OCI-LY7 (cell line): Measurements from ENCODE around the gene GAS6. TPM values are rescaled to one million over a fixed set of nuclear protein-coding genes. Genes with fewer than 3 reads are reported as not detected.

ENCODE experiments used
- BruUV-seq: library from RNA; stranded (reverse); fragments of 400-500 nt; replicated peaks from 2 replicates; lab custom pipeline; 2021; lab: Mats Ljungman, UMichigan
- CTCF ChIA-PET: fragments of 300-600 bp; sonication (Branson Sonifier 250); formaldehyde crosslinking; loops from one replicate; lab custom pipeline; 2022; ENCODE audit warnings: antibody characterized with exemption; ENCODE audit not compliant: unreplicated experiment; lab: Charles Lee
- POLR2A ChIA-PET: fragments of 300-600 bp; sonication (Branson Sonifier 250); formaldehyde crosslinking; loops from one replicate; lab custom pipeline; 2022; ENCODE audit warnings: antibody characterized with exemption; lab: Charles Lee
- DNase-seq: peaks from one replicate; pipeline ENCODE4 v3.0.0-alpha.2; 2015; ENCODE audit warnings: low spot score
- H2AFZ ChIP-seq: fragments of 200-600 bp; sonication (generic), shearing (Covaris generic); 2 replicates; pipeline ENCODE4 v1.6.1; 2014; ENCODE audit warnings: mild to moderate bottlenecking, antibody characterized with exemption, low read length, moderate library complexity
- H3K27ac ChIP-seq: fragments of 200-600 bp; sonication (generic); 2 replicates; pipeline ENCODE4 v1.5.1; 2014; ENCODE audit warnings: mixed run types, low read depth, mild to moderate bottlenecking, moderate library complexity, low read length, inconsistent platforms; ENCODE audit not compliant: poor library complexity, severe bottlenecking
- H3K36me3 ChIP-seq: fragments of 200-600 bp; sonication (generic); 2 replicates; pipeline ENCODE4 v1.6.1; 2014; ENCODE audit warnings: mild to moderate bottlenecking, antibody characterized with exemption, low read length, moderate library complexity, mixed read lengths; ENCODE audit not compliant: insufficient read depth
- H3K4me1 ChIP-seq: fragments of 200-600 bp; sonication (generic); 2 replicates; pipeline ENCODE4 v1.5.1; 2014; ENCODE audit warnings: mild to moderate bottlenecking, low read length; ENCODE audit not compliant: insufficient read depth, poor library complexity, severe bottlenecking
- H3K4me2 ChIP-seq: fragments of 200-600 bp; sonication (generic); 2 replicates; pipeline ENCODE4 v1.6.1; 2014; ENCODE audit warnings: mild to moderate bottlenecking, low read length
- H3K4me3 ChIP-seq: fragments of 200-600 bp; sonication (generic); 2 replicates; pipeline ENCODE4 v1.5.1; 2014; ENCODE audit warnings: mild to moderate bottlenecking, low read depth, low read length; ENCODE audit not compliant: poor library complexity, severe bottlenecking
- H3K79me2 ChIP-seq: fragments of 200-600 bp; sonication (generic); 2 replicates; pipeline ENCODE4 v1.6.1; 2016; ENCODE audit warnings: low read depth, mild to moderate bottlenecking, low read length, moderate library complexity, mixed read lengths; ENCODE audit not compliant: insufficient read depth
- H3K9me2 ChIP-seq: fragments of 200-600 bp; sonication (generic); 2 replicates; pipeline ENCODE4 v1.6.1; 2016; ENCODE audit warnings: mild to moderate bottlenecking, low read length, mixed read lengths; ENCODE audit not compliant: insufficient read depth
- H3K9me3 ChIP-seq: fragments of 200-600 bp; sonication (generic); 2 replicates; pipeline ENCODE4 v1.6.1; 2014; ENCODE audit warnings: mild to moderate bottlenecking, mixed run types, low read length, mixed read lengths
- H4K20me1 ChIP-seq: fragments of 200-600 bp; sonication (generic); 2 replicates; pipeline ENCODE4 v1.6.1; 2014; ENCODE audit warnings: mild to moderate bottlenecking, antibody characterized with exemption, low read length, moderate library complexity, mixed read lengths; ENCODE audit not compliant: insufficient read depth
- CTCF ChIP-seq: fragments of 200-600 bp; sonication (generic); conservative IDR thresholded peaks from 2 replicates; pipeline ENCODE4 v1.5.1; 2014; ENCODE audit warnings: mild to moderate bottlenecking, antibody characterized with exemption, low read length, moderate library complexity, mixed read lengths
- EZH2phosphoT487 ChIP-seq: fragments of 200-600 bp; sonication (generic); IDR thresholded peaks from 2 replicates; pipeline ENCODE4 v1.6.1; 2018; ENCODE audit warnings: low read depth, borderline replicate concordance, mild to moderate bottlenecking, mixed run types, antibody characterized with exemption, low read length, moderate library complexity, mixed read lengths
- intact Hi-C: fragments of 100-400 bp; cut with micrococcal nuclease; formaldehyde crosslinking; loops from one replicate; pipeline ENCODE4 v1.10.0; 2022; ENCODE audit not compliant: unreplicated experiment
- total RNA-seq, 2 experiments: library from RNA; depleted of rRNA in 1 of 2; stranded (reverse); fragments of >200 nt in 1 of 2; shearing (Covaris generic) in 1 of 2; gene quantifications; 2 replicates each; pipeline ENCODE4 v1.2.3, GENCODE V29; 2014 to 2022

GAS6 gene
- total RNA-seq, 2 experiments from 2014 or later: not detected

- Histone ChIP-seq H3K4me1 (no peaks in the 10 kb centered on the region), H3K4me2 (no peak overlapping the region), H3K4me3 (no peak overlapping the region), H3K79me2 (no peaks in the 10 kb centered on the region), H3K27ac (no peak overlapping the region), H4K20me1 (no peaks in the 10 kb centered on the region), H3K9me3 (no peaks in the 10 kb centered on the region), H2AFZ (no peak overlapping the region), H3K9me2 (no peaks in the 10 kb centered on the region), H3K36me3 (no peaks in the 10 kb centered on the region)
- no TSS peak for BruUV-seq
- DNase-seq: no peak
- ChIA-PET POLR2A (no interaction called here), CTCF (no interaction called here)
- no peak for TF ChIP-seq EZH2phosphoT487
- no peak for TF ChIP-seq CTCF
- intact Hi-C loops: no loop called here
Measured at GRCh38 chr13:113902986-113903775, 39.3 kb upstream of the GAS6 start.

DNA sequence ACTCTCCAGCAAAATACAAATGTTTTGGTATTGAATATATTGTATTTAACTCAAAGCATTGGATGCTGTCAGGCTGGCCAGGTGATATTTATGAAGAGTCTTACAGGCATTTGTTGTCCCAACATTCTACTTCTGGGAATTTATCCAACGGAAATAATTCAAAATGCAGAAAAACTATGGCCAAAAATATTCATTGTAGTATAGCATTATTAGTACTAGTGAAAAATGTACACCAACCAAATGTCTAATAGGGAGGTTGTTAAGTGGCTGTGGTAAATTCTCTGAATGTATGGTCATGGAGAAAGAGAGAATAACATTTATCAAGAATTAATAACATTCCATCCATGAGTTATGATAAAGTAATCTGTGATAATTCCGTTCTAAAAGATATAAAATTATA lies 38.6 kb upstream of the GAS6 start:
- Histone ChIP-seq H3K9me2 (no peaks in the 10 kb centered on the region), H3K79me2 (no peaks in the 10 kb centered on the region), H3K36me3 (no peaks in the 10 kb centered on the region), H4K20me1 (no peaks in the 10 kb centered on the region), H3K27ac (no peak overlapping the region), H2AFZ (no peak overlapping the region), H3K4me3 (no peak overlapping the region), H3K4me2 (no peak overlapping the region), H3K4me1 (no peaks in the 10 kb centered on the region), H3K9me3 (no peaks in the 10 kb centered on the region)
- BruUV-seq: no TSS peak
- intact Hi-C loops: no loop called here
- DNase-seq: no peak
- ChIA-PET CTCF (no interaction called here), POLR2A (no interaction called here)
- TF ChIP-seq EZH2phosphoT487 (no peak), CTCF (no peak)

DNA sequence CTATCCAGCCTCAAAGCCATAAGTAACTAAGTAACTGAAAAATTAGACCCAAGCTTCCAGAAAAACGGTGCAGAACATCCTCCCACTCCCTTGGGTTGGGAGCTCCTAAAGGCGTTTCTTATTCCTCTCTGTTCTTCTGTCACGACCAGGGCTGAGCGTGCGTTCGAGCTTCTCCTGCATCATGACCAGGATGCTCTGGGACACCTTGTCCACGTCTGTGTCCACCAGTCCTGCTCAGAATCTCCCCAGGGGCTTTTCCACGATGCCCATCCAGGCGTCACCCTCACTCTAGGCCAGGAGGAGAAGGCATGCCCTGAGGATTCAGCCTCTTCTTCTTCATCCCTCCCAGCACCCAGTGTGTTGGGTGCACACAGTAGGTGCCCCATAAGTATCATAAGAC lies 37.8 kb upstream of the GAS6 start:
- H3K4me2 ChIP-seq: no peak overlapping the region
- no peak for DNase-seq
- intact Hi-C loops: no loop called here
- H3K4me1 ChIP-seq: no peaks in the 10 kb centered on the region
- H3K9me3 ChIP-seq: no peaks in the 10 kb centered on the region
- no peaks in the 10 kb centered on the region for H3K36me3 ChIP-seq
- no peaks in the 10 kb centered on the region for H3K9me2 ChIP-seq
- BruUV-seq: no TSS peak
- TF ChIP-seq EZH2phosphoT487: no peak
- no peak for TF ChIP-seq CTCF
- H2AFZ ChIP-seq: no peak overlapping the region
- H3K4me3 ChIP-seq: no peak overlapping the region
- ChIA-PET CTCF (no interaction called here), POLR2A (no interaction called here)
- H3K79me2 ChIP-seq: no peaks in the 10 kb centered on the region
- no peaks in the 10 kb centered on the region for H4K20me1 ChIP-seq
- no peak overlapping the region for H3K27ac ChIP-seq
